ENCODE data around the gene NBEA.

NBEA gene

DNA sequence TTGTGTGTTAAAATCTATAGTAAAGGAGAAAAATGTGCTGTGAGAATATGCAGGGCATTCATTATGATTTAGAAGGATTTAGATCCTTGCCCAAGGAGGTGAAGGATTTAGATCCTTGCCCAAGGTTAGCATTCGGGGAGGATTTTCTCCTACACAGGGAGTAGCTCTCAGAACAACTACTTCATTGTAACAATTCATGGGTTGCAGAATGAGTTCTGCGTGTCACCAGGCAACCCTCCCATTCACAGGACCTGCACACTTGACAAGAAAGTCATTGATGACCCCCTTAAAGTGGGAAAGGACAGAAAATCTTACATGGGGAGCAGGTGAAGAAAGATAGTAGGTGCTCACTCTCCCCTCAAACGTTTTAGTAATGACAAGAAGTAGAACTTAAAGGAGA, 701.6 kb downstream of the NBEA start:
- TF ChIP-seq EP300 (IDR thresholded peaks at IDR 0.05; ENCODE audit: borderline replicate concordance) (no peak), YY1 (IDR thresholded peaks at IDR 0.05; ENCODE audit: low read depth) (no peak), NFIC (IDR thresholded peaks at IDR 0.05) (no peak), TAF1 (IDR thresholded peaks at IDR 0.05; ENCODE audit: low read depth) (no peak), CREB1 (IDR thresholded peaks at IDR 0.05; ENCODE audit: low read depth) (no peak), TCF12 (IDR thresholded peaks at IDR 0.05; ENCODE audit: low read depth) (no peak), FOXM1 (IDR thresholded peaks at IDR 0.05; ENCODE audit: borderline replicate concordance, low read depth) (no peak), ZBTB7A (IDR thresholded peaks at IDR 0.05; ENCODE audit: low read depth) (no peak)
- TF ChIP-seq, protein P1, sequence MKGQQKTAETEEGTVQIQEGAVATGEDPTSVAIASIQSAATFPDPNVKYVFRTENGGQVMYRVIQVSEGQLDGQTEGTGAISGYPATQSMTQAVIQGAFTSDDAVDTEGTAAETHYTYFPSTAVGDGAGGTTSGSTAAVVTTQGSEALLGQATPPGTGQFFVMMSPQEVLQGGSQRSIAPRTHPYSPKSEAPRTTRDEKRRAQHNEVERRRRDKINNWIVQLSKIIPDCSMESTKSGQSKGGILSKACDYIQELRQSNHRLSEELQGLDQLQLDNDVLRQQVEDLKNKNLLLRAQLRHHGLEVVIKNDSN (IDR thresholded peaks at IDR 0.05): no peak
- TF ChIP-seq, protein P2, sequence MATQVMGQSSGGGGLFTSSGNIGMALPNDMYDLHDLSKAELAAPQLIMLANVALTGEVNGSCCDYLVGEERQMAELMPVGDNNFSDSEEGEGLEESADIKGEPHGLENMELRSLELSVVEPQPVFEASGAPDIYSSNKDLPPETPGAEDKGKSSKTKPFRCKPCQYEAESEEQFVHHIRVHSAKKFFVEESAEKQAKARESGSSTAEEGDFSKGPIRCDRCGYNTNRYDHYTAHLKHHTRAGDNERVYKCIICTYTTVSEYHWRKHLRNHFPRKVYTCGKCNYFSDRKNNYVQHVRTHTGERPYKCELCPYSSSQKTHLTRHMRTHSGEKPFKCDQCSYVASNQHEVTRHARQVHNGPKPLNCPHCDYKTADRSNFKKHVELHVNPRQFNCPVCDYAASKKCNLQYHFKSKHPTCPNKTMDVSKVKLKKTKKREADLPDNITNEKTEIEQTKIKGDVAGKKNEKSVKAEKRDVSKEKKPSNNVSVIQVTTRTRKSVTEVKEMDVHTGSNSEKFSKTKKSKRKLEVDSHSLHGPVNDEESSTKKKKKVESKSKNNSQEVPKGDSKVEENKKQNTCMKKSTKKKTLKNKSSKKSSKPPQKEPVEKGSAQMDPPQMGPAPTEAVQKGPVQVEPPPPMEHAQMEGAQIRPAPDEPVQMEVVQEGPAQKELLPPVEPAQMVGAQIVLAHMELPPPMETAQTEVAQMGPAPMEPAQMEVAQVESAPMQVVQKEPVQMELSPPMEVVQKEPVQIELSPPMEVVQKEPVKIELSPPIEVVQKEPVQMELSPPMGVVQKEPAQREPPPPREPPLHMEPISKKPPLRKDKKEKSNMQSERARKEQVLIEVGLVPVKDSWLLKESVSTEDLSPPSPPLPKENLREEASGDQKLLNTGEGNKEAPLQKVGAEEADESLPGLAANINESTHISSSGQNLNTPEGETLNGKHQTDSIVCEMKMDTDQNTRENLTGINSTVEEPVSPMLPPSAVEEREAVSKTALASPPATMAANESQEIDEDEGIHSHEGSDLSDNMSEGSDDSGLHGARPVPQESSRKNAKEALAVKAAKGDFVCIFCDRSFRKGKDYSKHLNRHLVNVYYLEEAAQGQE (IDR thresholded peaks at IDR 0.05; ENCODE audit: low read depth): no peak

DNA sequence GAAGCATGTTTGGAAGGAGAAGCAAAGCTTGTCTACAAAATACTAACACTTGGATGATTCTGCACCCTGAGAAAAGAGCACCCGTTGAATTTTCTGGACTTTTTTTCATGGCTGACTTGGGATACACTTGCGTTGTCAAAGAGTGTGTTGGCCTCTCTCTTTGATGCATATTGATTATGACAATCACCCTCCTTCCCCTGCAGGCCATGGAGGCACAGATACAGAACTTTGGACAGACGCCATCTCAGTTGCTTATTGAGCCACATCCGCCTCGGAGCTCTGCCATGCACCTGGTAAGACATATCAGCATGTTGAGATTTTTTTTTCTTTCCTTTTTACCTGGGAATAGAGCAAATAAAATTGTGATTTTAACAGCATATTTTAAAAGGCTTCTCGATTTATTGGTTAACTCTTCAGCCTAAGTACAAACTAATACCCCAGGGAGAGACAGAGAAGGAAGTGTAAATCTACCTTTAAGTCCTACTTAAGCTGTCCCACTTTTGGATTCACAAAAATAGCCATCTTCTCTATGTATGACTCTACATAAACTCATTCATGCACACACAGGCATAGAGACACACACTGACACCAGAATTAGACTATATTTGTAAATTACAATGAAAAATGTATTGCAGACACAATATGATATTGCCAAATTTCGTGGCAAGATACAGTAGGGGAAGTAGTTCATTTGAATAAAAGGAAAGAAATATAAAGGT, 704.1 kb downstream of the NBEA start:
- TF ChIP-seq, protein P3, sequence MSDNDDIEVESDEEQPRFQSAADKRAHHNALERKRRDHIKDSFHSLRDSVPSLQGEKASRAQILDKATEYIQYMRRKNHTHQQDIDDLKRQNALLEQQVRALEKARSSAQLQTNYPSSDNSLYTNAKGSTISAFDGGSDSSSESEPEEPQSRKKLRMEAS (IDR thresholded peaks at IDR 0.05): no peak
- TF ChIP-seq TEAD4 (IDR thresholded peaks at IDR 0.05) (no peak), EGR1 (IDR thresholded peaks at IDR 0.05) (no peak), YY1 (IDR thresholded peaks at IDR 0.05; ENCODE audit: low read depth) (no peak), FOXM1 (IDR thresholded peaks at IDR 0.05; ENCODE audit: borderline replicate concordance, low read depth) (no peak), TCF12 (IDR thresholded peaks at IDR 0.05; ENCODE audit: low read depth) (no peak)
- TF ChIP-seq, protein P2 (IDR thresholded peaks at IDR 0.05; ENCODE audit: low read depth): no peak

DNA sequence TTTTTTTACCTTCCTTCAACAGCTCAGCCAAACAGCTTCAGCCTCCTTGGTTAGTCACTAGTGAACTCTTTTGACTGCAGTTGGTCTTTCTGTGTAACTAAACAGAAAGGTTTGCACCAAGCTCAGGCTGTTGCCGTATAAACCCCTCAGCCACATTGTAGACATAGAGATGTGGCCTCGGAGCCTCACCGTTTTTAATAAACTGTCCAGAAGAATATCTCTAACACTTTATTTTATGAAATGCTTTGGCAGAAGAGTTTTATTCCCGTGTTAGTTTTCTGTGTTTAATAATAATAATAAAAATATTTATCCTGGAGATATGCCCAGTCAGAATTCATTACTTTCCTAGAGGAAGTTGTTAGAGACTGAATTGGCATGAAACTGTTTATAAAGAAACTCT, 706.1 kb downstream of the NBEA start:
- TF ChIP-seq EGR1 (IDR thresholded peaks at IDR 0.05) (no peak), TAF1 (IDR thresholded peaks at IDR 0.05; ENCODE audit: low read depth) (no peak), TCF12 (IDR thresholded peaks at IDR 0.05; ENCODE audit: low read depth) (no peak), ZBTB7A (IDR thresholded peaks at IDR 0.05; ENCODE audit: low read depth) (no peak), YY1 (IDR thresholded peaks at IDR 0.05; ENCODE audit: low read depth) (no peak), RAD21 (IDR thresholded peaks at IDR 0.05; ENCODE audit: low read depth) (no peak), CEBPB (IDR thresholded peaks at IDR 0.05) (no peak), FOXM1 (IDR thresholded peaks at IDR 0.05; ENCODE audit: borderline replicate concordance, low read depth) (no peak), EP300 (IDR thresholded peaks at IDR 0.05; ENCODE audit: borderline replicate concordance) (no peak), TEAD4 (IDR thresholded peaks at IDR 0.05) (no peak), NFIC (IDR thresholded peaks at IDR 0.05) (no peak), CREB1 (IDR thresholded peaks at IDR 0.05; ENCODE audit: low read depth) (no peak)
- TF ChIP-seq, protein P2 (IDR thresholded peaks at IDR 0.05; ENCODE audit: low read depth): no peak
- TF ChIP-seq, protein P1 (IDR thresholded peaks at IDR 0.05): no peak
- TF ChIP-seq, protein P3 (IDR thresholded peaks at IDR 0.05): no peak

DNA sequence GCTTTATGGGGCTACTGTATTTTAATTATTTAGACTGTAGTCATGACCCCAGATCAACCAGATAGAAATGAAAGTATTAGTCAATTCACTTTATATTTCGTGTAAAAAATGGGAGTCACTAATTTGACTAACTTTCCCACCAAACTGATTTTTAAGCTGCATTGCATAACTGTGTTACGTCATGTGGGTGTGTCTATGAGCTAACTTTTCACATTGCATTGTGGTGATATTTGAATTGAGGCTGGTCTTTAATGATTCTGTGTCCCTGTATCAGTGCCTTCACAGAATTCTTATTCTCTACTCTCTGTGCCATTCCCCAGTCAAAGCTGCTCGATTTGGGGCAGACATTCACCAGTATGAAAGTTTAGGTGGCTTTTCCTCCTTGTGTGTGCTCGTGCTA, 707.1 kb downstream of the NBEA start:
- TF ChIP-seq RAD21 (IDR thresholded peaks at IDR 0.05; ENCODE audit: low read depth): no peak
- 0 out of 2 replicates have a peak, but pooled peaks have one; percentile 18 for TF ChIP-seq CEBPB (IDR thresholded peaks at IDR 0.05)

DNA sequence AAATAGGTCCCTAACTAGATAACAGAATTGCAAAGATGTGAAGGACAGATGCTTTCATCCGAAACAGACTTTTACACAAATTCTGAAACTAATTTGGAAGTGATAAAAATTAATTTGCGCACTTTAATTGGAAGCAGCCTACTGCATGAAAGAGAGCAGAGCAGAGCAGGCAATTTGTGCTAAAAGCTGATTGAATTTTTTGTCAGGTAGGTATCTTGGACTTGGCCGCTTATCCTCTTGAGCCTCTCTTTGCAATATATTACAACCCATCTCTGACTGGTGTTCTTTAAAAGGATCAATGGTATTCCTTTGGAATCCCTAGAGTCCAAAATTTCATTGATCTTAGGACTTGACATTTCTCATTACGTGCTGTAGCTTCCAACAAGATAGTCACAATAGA, 717.7 kb downstream of the NBEA start:
- TF ChIP-seq, protein P1 (IDR thresholded peaks at IDR 0.05): no peak
- TF ChIP-seq RAD21 (IDR thresholded peaks at IDR 0.05; ENCODE audit: low read depth) (no peak), YY1 (IDR thresholded peaks at IDR 0.05; ENCODE audit: low read depth) (no peak), CREB1 (IDR thresholded peaks at IDR 0.05; ENCODE audit: low read depth) (no peak), CEBPB (IDR thresholded peaks at IDR 0.05) (no peak)
- TF ChIP-seq, protein P3 (IDR thresholded peaks at IDR 0.05): no peak

All from Ishikawa (cell line).